ENCODE data around the gene FAM200C. TPM values are rescaled to one million over a fixed set of nuclear protein-coding genes. Genes with fewer than 3 reads are reported as not detected.
"Not testable (repeated sequence)": the region's sequence is repeated elsewhere in the genome, so short reads cannot be mapped to it uniquely, and the experiment has no call there.

Gene FAM200C
- total RNA-seq, 1 donor from 2014 or later = not detected

DNA sequence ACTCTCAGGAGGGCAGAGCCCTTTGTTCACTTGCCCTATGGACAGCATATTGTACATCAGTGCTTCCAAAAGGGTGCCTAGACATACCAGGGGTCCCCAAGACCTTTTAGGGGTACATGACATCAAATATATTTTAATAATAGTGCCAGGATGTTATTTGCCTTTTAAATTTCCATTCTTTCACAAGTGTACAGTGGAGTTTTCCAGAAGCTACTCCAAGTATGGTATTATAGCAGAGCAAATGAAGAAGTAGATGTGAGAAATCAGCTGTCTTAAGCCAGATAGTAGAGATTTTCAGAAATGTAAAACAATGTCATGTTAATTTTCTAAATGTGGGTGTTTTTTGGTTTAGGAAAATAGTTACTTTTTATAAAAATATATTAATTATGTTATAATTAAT, 37.4 kb upstream of the FAM200C start:
- Histone ChIP-seq H3K27ac (no peak overlapping the region), H3K27me3 (no peaks in the 10 kb centered on the region), H3K9me3 (no peaks in the 10 kb centered on the region), H3K36me3 (no peaks in the 10 kb centered on the region), H3K4me1 (no peaks in the 10 kb centered on the region), H3K4me3 (no peak overlapping the region)
- intact Hi-C loops (cut with DNase I) = no loop called here
- TF ChIP-seq, protein P1, sequence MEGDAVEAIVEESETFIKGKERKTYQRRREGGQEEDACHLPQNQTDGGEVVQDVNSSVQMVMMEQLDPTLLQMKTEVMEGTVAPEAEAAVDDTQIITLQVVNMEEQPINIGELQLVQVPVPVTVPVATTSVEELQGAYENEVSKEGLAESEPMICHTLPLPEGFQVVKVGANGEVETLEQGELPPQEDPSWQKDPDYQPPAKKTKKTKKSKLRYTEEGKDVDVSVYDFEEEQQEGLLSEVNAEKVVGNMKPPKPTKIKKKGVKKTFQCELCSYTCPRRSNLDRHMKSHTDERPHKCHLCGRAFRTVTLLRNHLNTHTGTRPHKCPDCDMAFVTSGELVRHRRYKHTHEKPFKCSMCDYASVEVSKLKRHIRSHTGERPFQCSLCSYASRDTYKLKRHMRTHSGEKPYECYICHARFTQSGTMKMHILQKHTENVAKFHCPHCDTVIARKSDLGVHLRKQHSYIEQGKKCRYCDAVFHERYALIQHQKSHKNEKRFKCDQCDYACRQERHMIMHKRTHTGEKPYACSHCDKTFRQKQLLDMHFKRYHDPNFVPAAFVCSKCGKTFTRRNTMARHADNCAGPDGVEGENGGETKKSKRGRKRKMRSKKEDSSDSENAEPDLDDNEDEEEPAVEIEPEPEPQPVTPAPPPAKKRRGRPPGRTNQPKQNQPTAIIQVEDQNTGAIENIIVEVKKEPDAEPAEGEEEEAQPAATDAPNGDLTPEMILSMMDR (IDR thresholded peaks at IDR 0.05) = no peak
- no peak for DNase-seq (ENCODE audit: low spot score in 2 of 2)

DNA sequence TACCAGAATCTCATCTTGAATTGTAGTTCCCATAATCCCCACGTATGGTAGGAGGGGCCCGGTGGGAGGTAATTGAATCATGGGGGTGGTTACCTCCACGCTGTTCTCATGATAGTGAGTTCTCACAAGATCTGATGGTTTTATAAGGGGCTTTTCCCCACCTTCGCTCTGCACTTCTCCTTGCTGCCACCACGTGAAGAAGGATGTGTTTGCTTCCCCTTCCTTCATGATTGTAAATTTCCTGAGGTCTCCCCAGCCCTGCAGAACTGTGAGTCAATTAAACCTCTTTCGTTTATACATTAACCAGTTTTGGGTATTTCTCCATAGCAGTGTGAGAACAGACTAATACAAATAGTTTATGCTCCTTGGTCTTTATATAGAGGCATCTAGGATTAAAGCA, 36.8 kb upstream of the FAM200C start:
- H3K27ac ChIP-seq; H3K4me3 ChIP-seq; H3K9me3 ChIP-seq; intact Hi-C loops (cut with DNase I); DNase-seq (ENCODE audit: low spot score in 2 of 2); H3K4me1 ChIP-seq; H3K36me3 ChIP-seq; H3K27me3 ChIP-seq: not testable (repeated sequence)

DNA sequence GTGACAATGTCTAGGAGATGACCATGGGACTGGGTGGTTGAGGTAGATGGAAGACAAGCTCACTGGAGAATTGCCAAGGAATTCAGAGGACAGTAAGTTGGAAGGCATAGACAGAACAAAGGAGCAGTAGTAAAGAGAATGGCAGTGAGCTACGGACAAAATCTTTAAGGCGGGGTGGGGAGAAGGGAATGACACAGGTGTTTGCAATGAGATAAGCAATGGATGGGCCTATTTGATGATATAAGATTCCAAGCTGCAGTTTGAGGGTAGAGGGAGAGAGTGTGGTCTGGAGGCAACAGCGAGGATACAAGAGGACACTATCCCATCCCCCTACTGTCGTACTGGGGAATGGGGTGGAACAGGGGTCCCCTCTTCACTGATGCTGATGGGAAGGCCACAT, 36.2 kb upstream of the FAM200C start:
- no peak for DNase-seq (ENCODE audit: low spot score in 2 of 2)
- H3K9me3 ChIP-seq = no peaks in the 10 kb centered on the region
- intact Hi-C loops (cut with DNase I) = no loop called here
- H3K4me1 ChIP-seq = no peaks in the 10 kb centered on the region
- TF ChIP-seq, protein P1 (IDR thresholded peaks at IDR 0.05) = no peak
- H3K27ac ChIP-seq = no peak overlapping the region
- H3K4me3 ChIP-seq = no peak overlapping the region
- no peaks in the 10 kb centered on the region for H3K36me3 ChIP-seq
- H3K27me3 ChIP-seq = no peaks in the 10 kb centered on the region

DNA sequence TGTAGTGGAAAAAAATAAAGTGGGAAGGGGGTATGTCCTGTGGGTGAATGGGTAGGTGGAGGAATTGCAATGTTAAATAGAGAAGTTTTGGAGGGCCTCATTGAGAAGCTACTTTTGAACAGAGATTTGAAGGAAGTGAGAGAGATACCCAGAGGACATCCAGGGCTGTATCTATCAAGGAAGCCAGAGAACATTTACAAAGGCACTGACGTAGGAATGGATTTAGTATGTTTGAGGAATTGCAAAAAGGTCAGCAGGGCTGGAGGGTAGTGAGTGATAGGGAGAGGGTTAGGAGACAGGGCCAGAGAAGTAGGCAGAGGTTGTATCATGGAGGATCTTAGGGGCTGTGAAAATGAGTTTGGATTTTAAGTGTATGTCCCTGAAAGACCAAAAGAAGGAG, 35.7 kb upstream of the FAM200C start:
- Histone ChIP-seq H3K27me3 (no peaks in the 10 kb centered on the region), H3K9me3 (no peaks in the 10 kb centered on the region), H3K4me3 (no peak overlapping the region), H3K4me1 (no peaks in the 10 kb centered on the region), H3K36me3 (no peaks in the 10 kb centered on the region), H3K27ac (no peak overlapping the region)
- TF ChIP-seq, protein P1 (IDR thresholded peaks at IDR 0.05) = no peak
- no peak for DNase-seq (ENCODE audit: low spot score in 2 of 2)
- intact Hi-C loops (cut with DNase I) = no loop called here

DNA sequence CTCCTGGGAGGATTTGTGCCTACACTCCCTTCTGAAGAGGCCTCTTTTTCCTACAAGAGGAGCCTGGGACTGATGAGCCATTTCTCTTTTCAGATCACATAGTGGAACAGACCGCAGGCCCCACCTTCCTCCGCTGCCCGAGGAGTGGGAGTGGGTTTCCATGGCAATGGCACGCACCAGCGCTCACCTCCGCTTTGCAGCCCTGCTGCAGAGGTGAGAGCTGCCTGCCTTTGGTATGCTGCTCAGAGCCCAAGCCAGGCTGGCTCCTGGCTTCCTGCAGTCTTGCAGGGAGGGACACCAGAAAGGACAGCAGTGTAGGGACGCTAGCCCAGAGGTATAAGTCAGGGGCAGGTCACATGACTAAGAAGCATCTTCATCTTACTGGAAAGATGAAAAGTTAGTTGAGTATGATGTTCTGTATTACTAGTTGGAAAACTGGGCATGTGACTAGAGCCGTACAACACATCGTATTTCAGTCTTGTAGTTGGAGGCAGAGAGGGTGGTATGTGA, 34.2 kb upstream of the FAM200C start:
- Histone ChIP-seq H3K4me3 (no peak overlapping the region), H3K27me3 (no peaks in the 10 kb centered on the region), H3K36me3 (no peaks in the 10 kb centered on the region), H3K4me1 (no peaks in the 10 kb centered on the region), H3K27ac (no peak overlapping the region), H3K9me3 (no peaks in the 10 kb centered on the region)
- no peak for DNase-seq (ENCODE audit: low spot score in 2 of 2)
- intact Hi-C loops (cut with DNase I) = no loop called here
- TF ChIP-seq, protein P1 (IDR thresholded peaks at IDR 0.05) = no peak

DNA sequence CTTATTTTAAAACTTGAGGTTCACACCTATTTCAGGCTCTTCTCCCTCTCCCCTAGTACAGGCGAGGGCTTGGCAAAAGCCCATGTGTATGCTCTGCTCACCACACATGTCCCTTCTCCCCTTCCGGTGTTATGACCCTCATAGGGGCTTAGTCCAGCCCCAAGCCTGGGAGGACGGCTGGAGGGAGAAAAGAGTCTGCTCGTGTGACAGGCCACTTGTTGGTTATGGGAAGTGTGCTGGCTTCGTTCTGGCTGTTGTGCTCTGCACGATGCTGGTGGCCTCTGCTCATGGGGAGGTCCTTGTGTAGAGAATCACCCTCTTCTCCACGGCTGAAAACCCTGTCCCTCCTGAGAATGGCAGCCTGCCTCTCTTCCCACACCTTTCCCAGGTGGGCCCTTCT, 32.9 kb upstream of the FAM200C start:
- TF ChIP-seq, protein P1 (IDR thresholded peaks at IDR 0.05) = no peak
- no peak for DNase-seq (ENCODE audit: low spot score in 2 of 2)
- intact Hi-C loops (cut with DNase I) = no loop called here
- H3K9me3 ChIP-seq = no peaks in the 10 kb centered on the region
- H3K4me1 ChIP-seq = no peaks in the 10 kb centered on the region
- no peak overlapping the region for H3K27ac ChIP-seq
- no peaks in the 10 kb centered on the region for H3K27me3 ChIP-seq
- no peaks in the 10 kb centered on the region for H3K36me3 ChIP-seq
- no peak overlapping the region for H3K4me3 ChIP-seq

All from ascending aorta (tissue), 2 donors.